Measurements from ENCODE around the gene NQO2.
A peak's percentile ranks its signal among the peaks of the same experiment; 100 is the strongest.

The NQO2 gene

GRCh38 chr6:3014675-3015066, 15.0 kb downstream of the NQO2 start:
- Histone ChIP-seq H3K4me1 (ENCODE audit: control insufficient read depth in 1 of 2, insufficient read depth in 1 of 2, low read depth in 1 of 2, low read length in 1 of 2) (peaks cover 62 to 72% of the 10 kb centered on the region in 2 experiments), H3K27ac (peak overlapping the region; percentile 91), H3K4me3 (ENCODE audit: low read depth in 1 of 2, low read length in 1 of 2) (no peak overlapping the region), H3K9me3 (peaks cover 5% of the 10 kb centered on the region), H3K36me3 (peaks cover 81% of the 10 kb centered on the region), H3K27me3 (no peaks in the 10 kb centered on the region)
- TF ChIP-seq CTCF (IDR thresholded peaks at IDR 0.05) = no peak

GRCh38 chr6:3015144-3015543, 15.4 kb downstream of the NQO2 start:
- Histone ChIP-seq H3K27me3 (no peaks in the 10 kb centered on the region), H3K27ac (peak overlapping the region; percentile 91), H3K4me1 (ENCODE audit: control insufficient read depth in 1 of 2, insufficient read depth in 1 of 2, low read depth in 1 of 2, low read length in 1 of 2) (peaks cover 67 to 75% of the 10 kb centered on the region in 2 experiments), H3K9me3 (peaks cover 5% of the 10 kb centered on the region), H3K36me3 (peaks cover 81% of the 10 kb centered on the region), H3K4me3 (ENCODE audit: low read depth in 1 of 2, low read length in 1 of 2) (no peak overlapping the region)
- no peak for TF ChIP-seq CTCF (IDR thresholded peaks at IDR 0.05)

- H3K27me3 ChIP-seq = no peaks in the 10 kb centered on the region
- no peak for TF ChIP-seq CTCF (IDR thresholded peaks at IDR 0.05)
- peaks cover 80% of the 10 kb centered on the region for H3K36me3 ChIP-seq
- H3K4me3 ChIP-seq (ENCODE audit: low read depth in 1 of 2, low read length in 1 of 2) = no peak overlapping the region
- peaks cover 68 to 75% of the 10 kb centered on the region in 2 experiments for H3K4me1 ChIP-seq (ENCODE audit: control insufficient read depth in 1 of 2, insufficient read depth in 1 of 2, low read depth in 1 of 2, low read length in 1 of 2)
- H3K9me3 ChIP-seq = no peaks in the 10 kb centered on the region
- peak overlapping the region; percentile 82 for H3K27ac ChIP-seq
Measured at GRCh38 chr6:3016473-3017280, 17.0 kb downstream of the NQO2 start.

- Histone ChIP-seq H3K4me1 (ENCODE audit: control insufficient read depth in 1 of 2, insufficient read depth in 1 of 2, low read depth in 1 of 2, low read length in 1 of 2) (peaks cover 68 to 75% of the 10 kb centered on the region in 2 experiments), H3K27me3 (no peaks in the 10 kb centered on the region), H3K36me3 (peaks cover 80% of the 10 kb centered on the region), H3K9me3 (no peaks in the 10 kb centered on the region), H3K4me3 (ENCODE audit: low read depth in 1 of 2, low read length in 1 of 2) (no peak overlapping the region), H3K27ac (peak overlapping the region; percentile 82)
- TF ChIP-seq CTCF (IDR thresholded peaks at IDR 0.05) = no peak
Measured at GRCh38 chr6:3017304-3017703, 17.6 kb downstream of the NQO2 start.

- peaks cover 69% of the 10 kb centered on the region for H3K36me3 ChIP-seq
- H3K4me1 ChIP-seq (ENCODE audit: control insufficient read depth in 1 of 2, insufficient read depth in 1 of 2, low read depth in 1 of 2, low read length in 1 of 2) = peaks cover 66 to 74% of the 10 kb centered on the region in 2 experiments
- H3K27me3 ChIP-seq = no peaks in the 10 kb centered on the region
- no peak for TF ChIP-seq CTCF (IDR thresholded peaks at IDR 0.05)
- H3K27ac ChIP-seq = peak overlapping the region; percentile 82
- H3K9me3 ChIP-seq = no peaks in the 10 kb centered on the region
- peak overlapping the region; percentile 15 to 51 for H3K4me3 ChIP-seq (ENCODE audit: low read depth in 1 of 2, low read length in 1 of 2)
Measured at GRCh38 chr6:3019065-3019464, 19.4 kb downstream of the NQO2 start.
